Right lobe of liver (tissue), 6 donors: Measurements from ENCODE around the gene CCR5. TPM values are rescaled to one million over a fixed set of nuclear protein-coding genes. Genes with fewer than 3 reads are reported as not detected.
A peak's percentile ranks its signal among the peaks of the same experiment; 100 is the strongest.
"Not testable (repeated sequence)": the region's sequence is repeated elsewhere in the genome, so short reads cannot be mapped to it uniquely, and the experiment has no call there.

ENCODE experiments used
- ATAC-seq, 4 donors: fragments of 200-7000 bp; cut with Tn5 transposase; one replicate each; pipeline ENCODE4 v1.9.1; 2020; ENCODE audit warnings: mild to moderate bottlenecking in 4 of 4, moderate library complexity in 4 of 4
- DNase-seq, 3 donors: peaks; one replicate each; pipeline ENCODE4 v3.0.0-alpha.2; 2020
- H3K27ac ChIP-seq, 3 donors: fragments of 200-600 bp; one replicate each; pipeline ENCODE4 v1.8.0; 2022
- H3K27me3 ChIP-seq, 2 donors: fragments of 200-600 bp; one replicate each; pipeline ENCODE4 v1.8.0; 2022
- H3K36me3 ChIP-seq, 4 donors: fragments of 200-600 bp; sonication (generic) in 1 of 4; one replicate each; pipeline versions ENCODE4 v1.5.1 to v1.8.0; 2017 to 2022; ENCODE audit warnings: control low read depth in 1 of 4
- H3K4me1 ChIP-seq, 4 donors: fragments of 200-600 bp; sonication (generic) in 1 of 4; one replicate each; pipeline versions ENCODE4 v1.5.1 to v1.8.0; 2017 to 2022; ENCODE audit warnings: control low read depth in 1 of 4
- H3K4me3 ChIP-seq, 3 donors: fragments of 200-600 bp; one replicate each; pipeline ENCODE4 v1.8.0; 2022
- H3K9me3 ChIP-seq, 4 donors: fragments of 200-600 bp; sonication (generic) in 1 of 4; one replicate each; pipeline versions ENCODE4 v1.5.1 to v1.8.0; 2017 to 2022; ENCODE audit warnings: control low read depth in 1 of 4
- CTCF ChIP-seq, 4 donors: fragments of 200-600 bp in 3 of 4; fragments of 450-650 bp in 1 of 4; IDR thresholded peaks; one replicate each; pipeline versions ENCODE4 v1.5.1 to v1.8.0; 2016 to 2022; ENCODE audit warnings: antibody characterized with exemption in 4 of 4, mild to moderate bottlenecking in 2 of 4
- POLR2A ChIP-seq: fragments of 450-650 bp; IDR thresholded peaks from one replicate; pipeline ENCODE4 v1.6.1; 2017; ENCODE audit warnings: antibody characterized with exemption, mild to moderate bottlenecking
- WGBS: methylation state at CpG from one replicate; pipeline ENCODE4 v1.1.6; 2018; ENCODE audit warnings: low coverage, low lambda C conversion rate; ENCODE audit not compliant: insufficient coverage; ENCODE audit errors: missing lambda C conversion rate; 5-methylcytosine and 5-hydroxymethylcytosine counted together
- intact Hi-C, 2 donors: fragments of 100-400 bp; cut with DNase I; formaldehyde crosslinking; loops; one replicate each; pipeline versions ENCODE4 v1.11.2 to v1.14.1; 2022
- long read RNA-seq: library from polyadenylated mRNA; unstranded; transcript quantifications from one replicate; pipeline ENCODE4 v2.0.0, GENCODE V29; 2019
- total RNA-seq, 6 experiments: library from RNA; depleted of rRNA in 2 of 6; stranded (reverse); fragments of >200 nt in 2 of 6; fragmentation: NEBNext Ultra II Directional in 3 of 6; extraction: Animal tissue kit (Norgen Biotek cat#: 25700) in 3 of 6; gene quantifications; one replicate each; pipeline versions ENCODE4 v1.1.0 to v1.2.4, GENCODE V29; 2016 to 2023
- donor health status: DM: no; HTN: yes; CAD: no.
- donor health status: DM: no; HTN: no; CAD: no.
- donor health status: DM: no; HTN: no; CAD: no.
- donor health status: DM: no; HTN: yes; CAD: no.
- donor health status: DM: no; HTN: yes; CAD: no.

Gene CCR5
- total RNA-seq, result 1 to 10 TPM in 2 of 6 experiments, under 1 TPM in 4; 0.22 to 2.0 (median 0.43) TPM
- long read RNA-seq, result 0 reads

GRCh38 chr3:46370839-46371518 lies at the start of gene CCR5:
Gene CCR5 (plus strand): TSS chr3:46370946. CDS start chr3:46372903, 1,957 bp downstream.
- WGBS, result 35% methylated on average over 5 of the region's 5 CpGs
- no peaks in the 10 kb centered on the region for H3K27me3 ChIP-seq
- TF ChIP-seq POLR2A (no peak), CTCF (IDR thresholded peaks at IDR 0.05) (no peak)
- no peaks in the 10 kb centered on the region for H3K9me3 ChIP-seq
- peak within 1 kb of the TSS in 1 of 3 donors; percentile 4 for H3K4me3 ChIP-seq
- H3K27ac ChIP-seq, result peak within 1 kb of the TSS in 2 of 3 donors; percentile 7 to 18
- intact Hi-C loops, result no loop called here
- DNase-seq (no peak), ATAC-seq (peak in 1 of 4 donors; percentile 35)
- no peaks in the 10 kb centered on the region for H3K4me1 ChIP-seq
- no peaks in the 10 kb centered on the region for H3K36me3 ChIP-seq

- intact Hi-C loops, result no loop called here
- Histone ChIP-seq H3K36me3 (no peaks in the 10 kb centered on the region), H3K4me3 (no peak overlapping the region), H3K4me1 (no peaks in the 10 kb centered on the region), H3K9me3 (no peaks in the 10 kb centered on the region), H3K27ac (no peak overlapping the region), H3K27me3 (peaks cover 0 to 4% of the 10 kb centered on the region in 2 donors)
- WGBS, result 50% methylated on average over 1 of the region's 1 CpG
- no peak for TF ChIP-seq POLR2A
- TF ChIP-seq CTCF (IDR thresholded peaks at IDR 0.05), result no peak
- ATAC-seq (no peak), DNase-seq (no peak)
Measured at GRCh38 chr3:46321461-46322104, 49.2 kb upstream of the CCR5 start.

- H3K27ac ChIP-seq, result no peak overlapping the region
- H3K27me3 ChIP-seq, result peaks cover 0 to 4% of the 10 kb centered on the region in 2 donors
- no peak for TF ChIP-seq POLR2A
- H3K4me1 ChIP-seq, result no peaks in the 10 kb centered on the region
- intact Hi-C loops, result no loop called here
- H3K9me3 ChIP-seq, result no peaks in the 10 kb centered on the region
- H3K4me3 ChIP-seq, result no peak overlapping the region
- ATAC-seq, result no peak
- 41% methylated on average over 2 of the region's 2 CpGs for WGBS
- DNase-seq, result no peak
- H3K36me3 ChIP-seq, result no peaks in the 10 kb centered on the region
Measured at GRCh38 chr3:46324036-46324435, 46.7 kb upstream of the CCR5 start.

- Histone ChIP-seq H3K27me3 (no peaks in the 10 kb centered on the region), H3K27ac (no peak overlapping the region), H3K4me1 (no peaks in the 10 kb centered on the region), H3K9me3 (no peaks in the 10 kb centered on the region), H3K36me3 (no peaks in the 10 kb centered on the region), H3K4me3 (no peak overlapping the region)
- no peak for DNase-seq
- WGBS, result no CpG with 5 or more reads among the region's 1 CpG
- TF ChIP-seq CTCF (IDR thresholded peaks at IDR 0.05), result no peak
- TF ChIP-seq POLR2A, result no peak
- ATAC-seq, result no peak
- intact Hi-C loops, result no loop called here
Measured at GRCh38 chr3:46325645-46326300, 45.0 kb upstream of the CCR5 start.

- DNase-seq, H3K4me3 ChIP-seq, intact Hi-C loops, H3K27me3 ChIP-seq, H3K9me3 ChIP-seq, H3K36me3 ChIP-seq, H3K27ac ChIP-seq, ATAC-seq, H3K4me1 ChIP-seq: not testable (repeated sequence)
- WGBS, result no CpG with 5 or more reads among the region's 3 CpGs
Measured at GRCh38 chr3:46330676-46331075, 40.1 kb upstream of the CCR5 start.
